Stimulated activated naive CD8-positive, alpha-beta T cell treated with anti-CD3 and anti-CD28 coated beads, Interleukin-15, Interleukin-2, amounts not matched to agents 100 ng/mL and 50 ng/mL, for 24 hours (primary cell): ENCODE measurements around the gene ADM5.

Experiments
- H3K27ac Mint-ChIP-seq: one replicate; pipeline ENCODE4 v1.8.0; 2021; ENCODE audit warnings: mild to moderate bottlenecking, mixed read lengths
- H3K27me3 Mint-ChIP-seq: one replicate; pipeline ENCODE4 v1.8.0; 2021; ENCODE audit warnings: mixed read lengths
- H3K36me3 Mint-ChIP-seq: one replicate; pipeline ENCODE4 v1.8.0; 2021; ENCODE audit warnings: low read depth, mixed read lengths
- H3K4me1 Mint-ChIP-seq: one replicate; pipeline ENCODE4 v1.8.0; 2021; ENCODE audit warnings: low read depth, mixed read lengths
- H3K4me3 Mint-ChIP-seq: one replicate; pipeline ENCODE4 v1.8.0; 2021; ENCODE audit warnings: mild to moderate bottlenecking, mixed read lengths
- H3K9me3 Mint-ChIP-seq: one replicate; pipeline ENCODE4 v1.8.0; 2021; ENCODE audit warnings: mixed read lengths

The ADM5 gene

GRCh38 chr19:49684251-49684982 is 5.0 kb upstream of the ADM5 start:
- no peak overlapping the region for H3K4me3 Mint-ChIP-seq
- H3K27ac Mint-ChIP-seq, result no peak overlapping the region
- no peaks in the 10 kb centered on the region for H3K9me3 Mint-ChIP-seq
- no peaks in the 10 kb centered on the region for H3K27me3 Mint-ChIP-seq
- peaks cover 46% of the 10 kb centered on the region for H3K4me1 Mint-ChIP-seq
- peaks cover 68% of the 10 kb centered on the region for H3K36me3 Mint-ChIP-seq

DNA sequence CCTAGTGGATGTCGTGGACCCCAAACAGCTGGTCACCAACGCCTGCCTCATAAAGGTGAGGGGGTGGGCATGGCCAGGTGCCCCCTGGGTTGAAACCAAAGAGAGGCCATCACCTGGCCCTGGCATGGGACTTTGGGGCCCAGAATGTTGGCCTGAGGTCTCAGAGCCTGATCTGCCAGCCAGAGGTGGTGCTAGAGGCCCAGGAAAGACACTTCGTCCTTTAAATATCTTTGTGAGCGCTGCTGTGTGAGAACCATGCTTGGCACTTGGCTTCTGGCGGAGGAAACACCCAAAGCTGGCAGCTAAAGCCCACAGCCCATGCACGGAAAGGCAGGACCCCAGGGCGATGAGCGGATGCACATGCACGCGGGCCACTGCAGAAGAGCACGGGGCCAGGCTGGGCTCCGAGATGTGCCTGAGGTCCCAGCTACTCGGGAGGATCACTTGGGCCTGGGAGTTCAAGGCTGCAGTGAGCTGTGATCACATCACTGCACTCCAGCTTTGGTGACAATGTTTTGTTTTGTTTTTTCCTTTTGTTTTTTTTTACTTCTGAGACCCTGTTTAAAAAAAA is 4.3 kb upstream of the ADM5 start:
- Mint-ChIP-seq H3K27ac (no peak overlapping the region), H3K4me1 (peaks cover 44% of the 10 kb centered on the region), H3K4me3 (no peak overlapping the region), H3K9me3 (no peaks in the 10 kb centered on the region), H3K36me3 (peaks cover 64% of the 10 kb centered on the region), H3K27me3 (no peaks in the 10 kb centered on the region)

GRCh38 chr19:49685845-49686332 is 3.5 kb upstream of the ADM5 start:
- H3K27ac Mint-ChIP-seq, result peak overlapping the region; percentile 59
- no peaks in the 10 kb centered on the region for H3K9me3 Mint-ChIP-seq
- H3K4me1 Mint-ChIP-seq, result peaks cover 44% of the 10 kb centered on the region
- H3K27me3 Mint-ChIP-seq, result peaks cover 7% of the 10 kb centered on the region
- peaks cover 61% of the 10 kb centered on the region for H3K36me3 Mint-ChIP-seq
- H3K4me3 Mint-ChIP-seq, result no peak overlapping the region

- Mint-ChIP-seq H3K4me3 (no peak overlapping the region), H3K36me3 (peaks cover 57% of the 10 kb centered on the region), H3K9me3 (no peaks in the 10 kb centered on the region), H3K27ac (no peak overlapping the region), H3K27me3 (peaks cover 9% of the 10 kb centered on the region), H3K4me1 (peaks cover 46% of the 10 kb centered on the region)
Observed at GRCh38 chr19:49686503-49687088, 2.8 kb upstream of the ADM5 start.

- Mint-ChIP-seq H3K4me1 (peaks cover 42% of the 10 kb centered on the region), H3K27ac (no peak overlapping the region), H3K36me3 (peaks cover 52% of the 10 kb centered on the region), H3K4me3 (no peak overlapping the region), H3K27me3 (peaks cover 9% of the 10 kb centered on the region), H3K9me3 (no peaks in the 10 kb centered on the region)
Observed at GRCh38 chr19:49687150-49687549, 2.2 kb upstream of the ADM5 start.

- H3K27me3 Mint-ChIP-seq, result peaks cover 15% of the 10 kb centered on the region
- H3K4me3 Mint-ChIP-seq, result no peak overlapping the region
- peaks cover 37% of the 10 kb centered on the region for H3K4me1 Mint-ChIP-seq
- peaks cover 47% of the 10 kb centered on the region for H3K36me3 Mint-ChIP-seq
- no peaks in the 10 kb centered on the region for H3K9me3 Mint-ChIP-seq
- H3K27ac Mint-ChIP-seq, result peak overlapping the region; percentile 55
Observed at GRCh38 chr19:49687566-49688316, 1.7 kb upstream of the ADM5 start.

- Mint-ChIP-seq H3K9me3 (no peaks in the 10 kb centered on the region), H3K4me3 (no peak overlapping the region), H3K36me3 (peaks cover 38% of the 10 kb centered on the region), H3K4me1 (peaks cover 37% of the 10 kb centered on the region), H3K27me3 (peaks cover 18% of the 10 kb centered on the region), H3K27ac (no peak overlapping the region)
Observed at GRCh38 chr19:49688531-49689132, 762 bp upstream of the ADM5 start.

DNA sequence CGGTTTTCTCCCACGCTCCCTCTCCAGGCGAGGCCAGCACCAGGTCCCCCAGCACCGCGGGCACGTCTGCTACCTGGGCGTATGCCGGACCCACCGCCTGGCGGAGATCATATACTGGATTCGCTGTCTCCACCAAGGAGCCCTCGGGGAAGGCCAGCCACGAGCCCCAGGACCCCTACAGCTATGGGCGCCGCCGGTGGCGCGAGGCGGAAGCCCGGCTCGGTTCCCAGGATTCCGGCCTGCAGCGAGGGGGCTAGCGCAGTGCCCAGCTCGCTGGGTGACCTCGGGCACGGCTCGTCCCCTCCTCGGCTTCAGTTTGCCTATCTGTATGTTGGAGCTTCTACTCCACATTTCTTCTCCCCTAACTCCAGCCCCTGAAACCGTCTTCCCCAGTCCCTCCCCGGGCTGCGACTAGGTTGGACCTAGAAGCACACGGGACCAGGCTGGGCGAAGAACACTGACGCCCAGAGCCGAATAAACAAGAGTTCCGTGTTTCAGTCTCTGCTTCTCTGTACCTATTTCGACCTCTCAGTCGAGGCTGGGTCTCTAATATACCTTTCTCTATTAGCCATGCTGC is 773 bp downstream of the ADM5 start:
- Mint-ChIP-seq H3K36me3 (peaks cover 28% of the 10 kb centered on the region), H3K4me3 (peak overlapping the region; percentile 60), H3K9me3 (no peaks in the 10 kb centered on the region), H3K27me3 (peaks cover 21% of the 10 kb centered on the region), H3K4me1 (peaks cover 37% of the 10 kb centered on the region), H3K27ac (peak overlapping the region; percentile 50)

- H3K36me3 Mint-ChIP-seq, result peaks cover 22% of the 10 kb centered on the region
- no peaks in the 10 kb centered on the region for H3K9me3 Mint-ChIP-seq
- H3K4me3 Mint-ChIP-seq, result peak within 1 kb of the TSS; percentile 60
- H3K4me1 Mint-ChIP-seq, result peaks cover 37% of the 10 kb centered on the region
- peak within 1 kb of the TSS; percentile 50 for H3K27ac Mint-ChIP-seq
- H3K27me3 Mint-ChIP-seq, result peaks cover 21% of the 10 kb centered on the region
Observed at GRCh38 chr19:49690656-49691242, 1.4 kb downstream of the ADM5 start, which contains the start of gene CPT1C. TSS of gene CPT1C (plus strand) at chr19:49691116. CDS start at chr19:49692253, 1,137 bp downstream.

DNA sequence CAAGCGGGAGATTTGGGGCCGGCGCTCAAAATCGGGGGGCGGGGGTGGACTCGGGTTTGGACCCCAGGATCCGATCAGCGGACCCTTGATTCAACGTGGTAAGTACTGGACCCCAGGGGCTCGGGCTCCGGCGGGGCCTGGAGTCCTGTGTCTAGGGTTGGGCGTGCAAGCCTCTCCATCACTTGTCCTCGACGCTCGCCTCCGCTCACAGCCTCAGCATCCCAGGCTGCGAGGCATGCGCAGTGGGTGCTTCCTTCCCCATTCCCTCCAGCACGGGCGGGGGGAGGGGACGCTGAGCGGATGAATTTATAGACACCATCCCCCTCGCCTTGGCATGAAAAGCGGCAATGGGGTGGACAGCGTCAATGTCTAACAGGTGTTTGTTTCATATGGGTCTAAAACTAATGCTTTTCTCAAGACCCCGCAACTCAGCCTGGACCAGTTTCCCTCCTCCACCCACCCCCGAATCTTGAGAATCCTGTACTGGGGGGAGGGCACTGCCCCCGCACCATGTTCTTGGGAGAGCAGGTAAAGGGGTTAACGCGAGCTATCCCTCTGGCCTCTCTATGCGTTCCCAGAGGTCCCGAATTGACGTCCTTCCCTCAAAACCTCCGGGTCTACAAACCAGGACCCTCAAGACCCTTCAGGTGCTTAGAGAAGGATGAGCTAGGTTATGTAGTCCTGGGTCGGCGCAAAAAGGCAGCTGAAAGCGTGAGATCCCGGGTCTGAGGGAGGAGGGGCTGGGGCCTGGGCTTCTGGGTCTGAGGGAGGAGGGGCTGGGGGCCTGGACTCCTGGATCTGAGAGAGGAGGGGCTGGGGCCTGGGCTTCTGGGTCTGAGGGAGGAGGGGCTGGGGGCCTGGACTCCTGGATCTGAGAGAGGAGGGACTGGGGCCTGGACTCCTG is 2.1 kb downstream of the ADM5 start:
- H3K4me1 Mint-ChIP-seq, result peaks cover 37% of the 10 kb centered on the region
- peak overlapping the region; percentile 60 for H3K4me3 Mint-ChIP-seq
- no peak overlapping the region for H3K27ac Mint-ChIP-seq
- peaks cover 21% of the 10 kb centered on the region for H3K27me3 Mint-ChIP-seq
- H3K9me3 Mint-ChIP-seq, result no peaks in the 10 kb centered on the region
- peaks cover 17% of the 10 kb centered on the region for H3K36me3 Mint-ChIP-seq

DNA sequence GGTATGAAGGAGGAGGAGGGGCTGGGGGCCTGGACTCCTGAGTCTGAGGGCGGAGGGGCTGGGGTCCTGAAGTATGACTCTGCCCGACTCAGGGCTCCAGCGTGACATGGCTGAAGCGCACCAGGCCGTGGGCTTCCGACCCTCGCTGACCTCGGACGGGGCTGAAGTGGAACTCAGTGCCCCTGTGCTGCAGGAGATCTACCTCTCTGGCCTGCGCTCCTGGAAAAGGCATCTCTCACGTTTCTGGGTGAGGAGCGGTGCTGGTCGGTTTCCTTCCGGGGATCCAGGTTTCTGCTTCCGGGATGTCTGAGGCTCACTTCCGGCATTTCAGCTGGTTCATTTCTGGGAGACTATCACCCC is 2.7 kb downstream of the ADM5 start:
- Mint-ChIP-seq H3K4me1 (peaks cover 33% of the 10 kb centered on the region), H3K9me3 (no peaks in the 10 kb centered on the region), H3K27me3 (peaks cover 21% of the 10 kb centered on the region), H3K4me3 (no peak overlapping the region), H3K36me3 (peaks cover 13% of the 10 kb centered on the region), H3K27ac (no peak overlapping the region)

GRCh38 chr19:49696115-49696514 is 6.7 kb downstream of the ADM5 start:
- H3K27me3 Mint-ChIP-seq, result peaks cover 12% of the 10 kb centered on the region

GRCh38 chr19:49696865-49697264 is 7.5 kb downstream of the ADM5 start:
- Mint-ChIP-seq H3K36me3 (no peaks in the 10 kb centered on the region), H3K4me3 (no peak overlapping the region), H3K27me3 (peaks cover 12% of the 10 kb centered on the region), H3K4me1 (no peaks in the 10 kb centered on the region), H3K27ac (no peak overlapping the region), H3K9me3 (no peaks in the 10 kb centered on the region)

More at GRCh38 chr19:49696115-49696514, 6.7 kb downstream of the ADM5 start:
- Mint-ChIP-seq H3K27ac (no peak overlapping the region), H3K9me3 (no peaks in the 10 kb centered on the region), H3K4me3 (no peak overlapping the region), H3K4me1 (peaks cover 3% of the 10 kb centered on the region), H3K36me3 (no peaks in the 10 kb centered on the region)
